Measurements from ENCODE around the gene PGM5.
A peak's percentile ranks its signal among the peaks of the same experiment; 100 is the strongest.
"Not testable (repeated sequence)": the region's sequence is repeated elsewhere in the genome, so short reads cannot be mapped to it uniquely, and the experiment has no call there.

The PGM5 gene

DNA sequence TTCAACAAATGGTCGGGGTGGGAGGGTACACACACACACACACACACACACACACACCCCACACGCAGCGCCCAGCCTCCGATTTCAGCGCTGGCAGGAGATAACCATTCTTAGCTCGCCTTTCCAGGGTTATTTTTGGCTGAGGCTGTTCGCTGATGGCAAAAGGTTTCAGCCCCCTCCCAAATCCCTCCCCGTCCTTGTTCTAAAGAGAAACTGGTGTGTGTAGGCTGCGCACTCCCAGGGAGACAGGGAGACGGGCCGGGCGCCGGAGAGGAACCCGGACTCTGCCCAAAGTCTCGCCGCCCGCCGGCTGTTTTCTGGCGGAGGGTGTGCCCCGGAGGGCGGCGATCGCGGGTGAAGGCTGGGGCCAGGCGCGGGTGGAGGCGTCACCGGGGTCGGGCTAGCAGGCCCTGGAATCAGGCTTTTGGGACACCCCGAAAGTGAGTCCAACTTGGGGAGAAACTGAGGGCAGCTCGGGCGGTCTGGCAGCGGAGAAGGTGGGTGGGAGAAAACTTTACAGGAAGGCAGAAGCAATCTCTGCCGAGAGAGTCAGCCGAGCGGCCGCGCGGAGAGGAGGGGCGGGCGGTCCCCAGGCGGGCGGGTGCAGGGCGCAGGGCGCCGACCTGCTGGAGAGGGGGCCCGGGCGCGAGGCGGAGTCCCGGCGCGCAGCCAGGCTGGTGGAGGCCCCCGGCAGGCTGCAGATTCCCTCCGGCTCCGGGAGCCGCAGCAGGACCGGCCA, at the start of gene PGM5:
Gene PGM5 (plus strand): TSS at position 232 of the 739 bp plus-strand sequence. CDS start 517 bp downstream, outside the sequence.
- DNase-seq (ENCODE audit: low spot score), result peak; percentile 7

DNA sequence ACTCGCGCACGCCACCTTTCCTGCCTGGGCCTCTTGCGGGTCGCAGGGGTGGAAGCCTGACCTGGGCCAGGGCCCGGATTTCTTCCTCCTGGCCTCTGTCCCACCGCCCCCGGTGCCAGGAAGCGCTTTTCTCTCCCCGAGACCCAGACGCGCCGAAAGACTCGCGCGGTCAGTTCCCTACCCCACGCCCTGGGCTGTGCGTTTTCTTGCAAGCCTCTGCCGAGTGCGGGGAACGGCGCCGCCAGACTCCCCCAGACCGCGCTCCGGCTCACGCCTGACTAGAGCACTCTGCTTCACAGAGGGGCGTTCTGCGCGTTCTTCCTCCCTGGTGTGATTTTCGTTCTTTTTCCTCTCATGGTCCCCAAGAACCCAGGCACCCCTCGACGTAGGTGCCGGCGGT, 49.3 kb upstream of the PGM5 start:
- DNase-seq (ENCODE audit: low spot score), result not testable (repeated sequence)

DNA sequence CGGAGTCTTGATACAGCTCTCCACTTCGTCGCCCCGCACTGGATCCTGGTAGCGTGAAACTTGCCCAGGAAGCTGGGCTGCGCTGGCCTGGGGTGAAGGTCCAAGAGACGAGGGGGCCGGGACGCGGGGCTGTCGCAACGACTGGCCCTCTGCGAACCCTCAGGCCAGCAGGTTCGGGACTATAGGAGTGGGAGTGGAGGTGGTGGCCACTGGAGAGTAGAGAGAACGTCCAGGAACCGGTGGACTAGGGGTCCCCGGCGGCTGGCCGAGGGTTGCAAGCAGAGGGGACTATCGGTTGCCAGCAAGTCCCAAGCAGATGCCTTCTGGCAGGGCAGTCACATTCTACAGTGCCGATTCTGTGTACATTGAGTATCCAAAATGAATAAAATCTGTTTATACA, 48.8 kb upstream of the PGM5 start:
- not testable (repeated sequence) for DNase-seq (ENCODE audit: low spot score)

DNA sequence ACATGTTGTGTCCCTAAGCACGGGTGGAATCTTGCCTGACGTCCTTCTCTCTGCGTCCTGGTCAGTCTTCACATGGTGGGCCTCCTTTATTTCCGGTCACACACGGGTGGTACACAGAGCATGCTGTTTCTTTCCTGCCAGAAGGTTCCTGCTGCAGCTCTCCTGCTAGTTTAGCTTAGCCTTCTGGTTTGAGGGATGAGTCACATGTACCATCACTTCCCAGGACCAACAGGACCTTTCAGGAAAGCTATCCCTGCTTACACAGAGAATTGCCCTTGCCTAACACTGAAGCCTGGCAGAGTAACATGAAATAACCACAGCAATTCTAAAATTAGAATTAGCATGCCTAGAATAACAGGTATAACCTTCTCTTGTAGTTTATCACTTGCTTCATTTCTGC, 45.2 kb upstream of the PGM5 start:
- not testable (repeated sequence) for DNase-seq (ENCODE audit: low spot score)

DNA sequence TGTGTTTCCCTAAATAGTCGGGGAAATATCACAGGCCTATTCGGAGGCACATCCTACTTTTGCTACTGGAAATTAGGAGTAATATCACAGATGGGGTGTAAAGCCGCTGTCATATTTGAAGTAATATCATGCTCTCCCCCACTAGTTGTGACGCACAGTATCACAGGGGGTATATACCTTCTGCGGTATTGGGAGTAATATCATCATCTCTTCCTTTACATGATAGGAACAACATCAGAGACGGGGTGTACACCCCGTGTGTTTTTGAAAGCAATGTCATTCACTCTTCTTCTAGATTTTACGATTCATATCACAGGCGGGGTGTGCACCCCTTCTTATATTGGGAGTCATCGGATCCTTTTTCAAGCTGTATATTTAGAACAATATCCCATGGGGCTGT, 38.2 kb upstream of the PGM5 start:
- not testable (repeated sequence) for DNase-seq (ENCODE audit: low spot score)

DNA sequence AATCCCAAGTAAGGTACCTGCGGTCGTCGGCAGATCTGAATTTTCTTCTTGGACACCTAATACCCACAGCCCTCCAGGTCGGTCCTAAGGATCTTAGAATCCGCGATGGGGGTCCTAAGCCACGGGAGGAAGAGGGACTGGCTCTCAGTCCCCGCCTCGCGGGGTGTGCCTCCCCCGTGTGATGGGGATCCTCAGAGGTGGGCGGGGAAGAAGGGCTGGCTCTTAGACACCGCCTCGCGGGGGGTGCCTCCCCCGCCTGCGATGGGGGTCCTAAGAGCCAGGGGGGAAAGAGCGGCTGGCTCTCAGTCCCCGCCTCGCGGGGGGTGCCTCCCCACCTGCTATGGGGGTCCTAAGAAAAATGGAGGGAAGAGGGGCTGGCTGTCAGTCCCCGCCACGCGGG, 32.7 kb upstream of the PGM5 start:
- not testable (repeated sequence) for DNase-seq (ENCODE audit: low spot score)

DNA sequence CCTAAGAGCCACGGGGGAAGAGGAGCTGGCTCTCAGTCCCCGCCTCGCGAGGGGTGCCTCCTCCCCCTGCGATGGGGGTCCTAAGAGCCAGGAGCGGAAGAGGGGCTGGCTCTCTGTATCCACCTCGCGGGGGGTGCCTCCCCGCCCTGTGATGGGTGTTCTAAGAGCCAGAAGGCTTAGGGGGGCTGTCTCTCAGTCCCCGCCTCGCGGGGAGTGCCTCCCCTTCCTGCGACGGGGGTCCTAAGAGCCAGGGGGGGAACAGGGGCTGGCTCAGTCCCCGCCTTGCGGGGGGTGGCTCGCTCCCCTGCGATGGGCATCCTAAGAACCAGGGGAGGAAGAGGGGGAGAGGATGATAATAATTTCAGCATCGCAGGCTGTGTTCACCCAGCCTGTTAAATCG, 31.9 kb upstream of the PGM5 start:
- DNase-seq (ENCODE audit: low spot score), result not testable (repeated sequence)

DNA sequence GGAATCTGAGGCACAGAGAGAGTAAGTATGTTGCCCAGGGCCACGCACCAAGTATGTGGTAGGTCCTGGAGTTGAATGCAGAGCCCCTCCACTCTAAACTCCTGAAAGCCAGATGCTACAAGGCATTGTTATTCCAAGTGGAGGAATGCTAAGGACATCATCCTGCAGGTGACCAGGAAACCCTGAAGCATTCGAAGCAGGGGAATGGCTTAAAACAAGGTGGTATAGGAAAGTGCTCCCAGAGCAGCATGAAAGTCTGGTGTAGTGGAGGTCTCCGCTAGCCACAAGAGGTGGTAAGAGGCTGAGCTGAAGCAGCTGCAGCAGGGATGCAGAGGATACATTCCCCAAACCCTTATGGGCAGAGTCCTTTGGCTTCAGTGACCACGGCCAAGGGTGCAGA, 27.3 kb upstream of the PGM5 start:
- DNase-seq (ENCODE audit: low spot score), result not testable (repeated sequence)

DNA sequence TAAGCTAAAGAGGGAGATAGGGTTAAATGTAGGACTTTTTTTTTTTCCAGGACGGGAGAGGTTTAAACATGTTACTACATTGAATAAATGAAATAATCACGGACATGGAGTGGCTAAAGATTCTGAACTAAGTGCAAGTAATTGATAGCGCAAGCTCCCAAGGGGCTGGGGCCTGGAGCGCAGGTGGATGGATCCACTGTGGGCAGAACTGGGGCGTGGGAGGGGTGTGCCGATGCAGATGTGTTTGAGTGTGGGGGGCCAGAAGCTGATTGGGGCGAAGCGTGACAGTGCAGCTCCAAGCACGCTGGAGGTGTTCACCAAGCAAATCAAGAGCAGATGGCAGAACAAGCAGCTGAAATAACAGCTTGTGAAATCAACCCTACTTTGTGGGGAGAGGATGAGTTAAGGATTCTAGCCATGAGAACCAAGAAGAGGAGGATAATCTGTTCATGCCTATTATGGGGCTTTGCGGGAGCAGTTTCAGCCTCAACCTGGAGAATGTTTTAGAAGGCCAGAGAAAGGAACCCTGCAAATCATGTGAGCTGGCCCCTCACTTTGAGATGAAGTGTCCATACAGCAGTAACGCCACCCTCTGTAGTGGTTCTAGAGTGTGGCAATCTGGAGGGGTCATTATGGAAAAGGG, 25.8 kb upstream of the PGM5 start:
- not testable (repeated sequence) for DNase-seq (ENCODE audit: low spot score)

DNA sequence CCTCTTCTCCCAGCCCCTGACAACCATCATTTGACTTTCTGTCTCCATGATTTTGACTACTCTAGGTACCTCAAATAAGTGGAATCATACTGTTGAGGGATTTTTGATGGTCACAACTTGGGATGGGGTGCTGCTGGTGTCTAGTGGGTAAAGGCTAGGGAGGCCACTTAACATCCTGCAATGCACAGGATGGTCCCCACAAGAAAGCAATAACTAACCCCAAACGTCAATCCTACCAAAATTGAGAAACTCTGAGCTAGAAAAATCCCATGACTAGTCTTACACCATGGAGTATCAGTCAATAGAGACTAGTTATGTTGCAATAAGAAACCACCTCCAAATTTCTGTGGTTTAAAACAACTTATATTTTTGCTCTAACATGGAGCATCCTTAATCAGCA, 24.3 kb upstream of the PGM5 start:
- DNase-seq (ENCODE audit: low spot score), result not testable (repeated sequence)

DNA sequence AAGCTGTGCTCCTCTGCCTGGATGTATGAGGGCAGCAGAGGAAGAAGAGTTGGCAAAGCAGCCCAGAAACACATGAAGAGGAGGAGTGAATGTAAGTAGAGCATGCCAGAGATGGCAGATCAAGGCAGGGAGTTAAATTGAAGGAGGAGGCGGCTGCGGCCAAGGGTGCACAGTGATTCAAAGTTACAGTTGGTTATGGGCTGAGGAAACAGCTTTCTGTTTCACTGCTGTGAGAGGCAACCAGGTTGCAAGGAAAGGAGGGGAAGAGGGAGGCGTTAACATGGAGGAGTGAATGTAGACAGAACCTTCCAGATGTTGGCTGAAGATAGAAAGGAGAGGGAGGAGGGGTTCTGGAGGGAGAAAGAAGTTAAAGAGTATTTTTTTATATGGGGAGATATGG, 20.5 kb upstream of the PGM5 start:
- DNase-seq (ENCODE audit: low spot score), result not testable (repeated sequence)

DNA sequence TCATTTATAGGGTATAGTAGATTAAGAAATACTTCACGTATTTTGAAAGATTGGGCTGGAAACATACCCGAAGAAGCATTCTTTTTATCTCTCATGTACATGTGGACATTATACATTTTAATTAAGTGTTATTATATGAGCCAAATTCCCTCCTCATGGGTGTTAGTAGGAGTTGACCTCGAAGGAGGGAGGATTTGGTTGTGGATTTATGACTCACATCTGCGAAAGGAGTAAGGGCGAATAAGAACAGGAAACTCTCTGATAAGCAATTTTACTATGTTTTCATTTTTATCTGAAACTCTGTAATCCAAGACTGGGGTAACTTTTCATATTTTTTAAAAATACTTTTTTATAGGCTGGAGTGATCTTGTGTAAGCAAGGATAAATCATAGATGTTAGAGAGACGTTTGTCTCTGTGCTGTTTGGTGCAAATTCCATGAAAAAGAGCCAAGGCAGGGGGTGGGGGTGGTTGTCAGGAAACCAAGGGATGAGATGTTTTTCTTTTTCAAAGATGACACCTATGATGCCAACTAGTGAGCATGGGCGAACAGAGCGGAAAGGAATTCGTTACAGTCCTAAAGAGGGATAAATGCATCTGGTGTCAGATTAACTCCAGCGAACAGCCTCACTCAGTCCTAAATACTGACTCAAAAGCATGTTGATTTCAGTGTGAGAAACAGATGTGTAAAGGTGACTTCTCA, 19.6 kb upstream of the PGM5 start:
- not testable (repeated sequence) for DNase-seq (ENCODE audit: low spot score)

DNA sequence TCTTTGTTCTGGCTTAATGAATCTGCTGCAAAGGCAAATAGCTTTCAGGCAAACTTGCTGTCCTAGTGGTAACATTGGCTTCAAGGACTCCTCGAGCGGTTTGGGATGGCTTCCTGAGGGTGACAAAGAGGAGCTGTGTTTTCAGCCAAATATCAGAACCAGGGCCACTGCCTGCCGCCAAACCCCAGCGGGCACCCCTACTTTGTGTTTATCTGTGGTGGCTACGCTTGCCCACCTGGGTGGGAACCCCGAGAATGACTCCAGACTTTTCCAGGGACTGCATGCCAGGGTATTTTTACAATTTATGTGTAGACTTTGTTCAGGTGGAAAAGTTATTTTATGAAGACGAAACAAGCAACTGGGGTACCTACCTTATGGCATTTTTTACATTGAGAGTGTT, 18.4 kb upstream of the PGM5 start:
- not testable (repeated sequence) for DNase-seq (ENCODE audit: low spot score)

DNA sequence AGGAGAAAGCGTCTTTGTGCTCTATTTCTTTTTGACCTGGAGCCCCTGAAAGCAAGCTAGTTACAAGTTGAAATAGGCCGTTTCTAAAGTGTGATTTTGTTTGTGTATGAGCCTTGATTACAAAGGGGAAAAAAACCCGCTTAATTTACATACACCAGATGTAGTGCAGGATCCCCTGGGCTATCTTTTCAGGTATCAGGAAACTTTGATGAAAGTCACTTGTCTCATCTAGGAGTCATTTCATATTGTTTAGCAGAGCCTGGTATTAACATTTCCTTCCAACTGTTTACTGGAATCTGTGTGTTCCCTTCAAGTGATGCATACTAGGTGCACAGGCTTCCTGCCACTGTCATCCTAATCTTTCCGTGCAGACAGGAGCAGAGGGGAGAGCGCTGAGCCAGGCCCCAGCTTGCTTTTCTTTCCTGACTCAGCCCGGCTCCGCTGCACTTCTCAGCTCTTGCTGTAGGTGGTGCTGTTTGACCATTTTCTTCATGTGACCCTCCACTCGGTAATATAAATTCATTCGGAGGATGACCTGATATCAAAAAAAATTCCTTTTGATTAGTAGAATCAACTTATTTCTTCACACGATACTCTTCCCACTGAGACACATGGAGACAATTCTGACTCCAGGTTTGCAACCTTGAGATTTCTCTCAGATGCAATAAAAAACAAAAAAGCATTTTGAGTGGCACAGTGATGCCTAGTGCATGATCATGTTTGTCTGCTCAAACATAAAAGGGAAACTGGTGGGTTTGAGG, 14.0 kb upstream of the PGM5 start:
- not testable (repeated sequence) for DNase-seq (ENCODE audit: low spot score)

DNA sequence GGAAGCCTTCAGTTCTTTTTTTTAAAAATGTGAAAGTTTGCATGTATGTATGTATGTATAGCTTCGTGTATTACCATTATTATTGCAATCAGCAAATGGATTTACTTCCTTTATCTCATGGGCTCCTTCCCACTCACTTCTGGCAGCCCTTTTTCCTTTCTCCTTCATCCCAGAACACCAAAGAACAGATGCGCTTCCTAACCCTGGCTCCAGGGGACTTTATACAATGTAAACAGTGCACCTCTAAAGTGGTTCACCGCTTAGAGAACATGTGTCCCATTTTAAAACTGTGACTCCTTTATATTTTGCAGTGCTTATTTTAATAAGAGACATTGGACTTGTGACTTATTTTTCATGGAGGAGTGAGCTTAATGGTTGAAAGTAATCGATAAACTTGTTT, 13.2 kb upstream of the PGM5 start:
- DNase-seq (ENCODE audit: low spot score), result not testable (repeated sequence)

DNA sequence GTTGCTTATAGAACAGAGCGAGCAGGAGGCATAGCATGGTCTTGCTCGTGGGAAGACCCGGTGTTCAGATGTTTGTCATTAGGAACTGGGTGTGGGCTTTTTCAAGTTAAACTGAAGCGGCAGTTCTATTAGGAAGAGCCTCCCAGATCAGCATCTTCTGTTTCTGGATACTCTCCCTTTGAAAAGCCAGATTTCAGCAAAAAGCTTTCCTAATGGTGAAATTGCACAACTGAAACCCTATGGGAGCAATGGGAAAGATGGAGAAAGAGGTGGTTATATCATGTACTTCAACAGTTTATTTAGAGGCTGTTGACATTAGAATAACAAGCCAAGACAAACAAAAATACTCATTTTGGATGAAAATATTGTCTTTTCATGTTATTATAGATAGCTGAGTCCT, 12.4 kb upstream of the PGM5 start:
- not testable (repeated sequence) for DNase-seq (ENCODE audit: low spot score)

DNA sequence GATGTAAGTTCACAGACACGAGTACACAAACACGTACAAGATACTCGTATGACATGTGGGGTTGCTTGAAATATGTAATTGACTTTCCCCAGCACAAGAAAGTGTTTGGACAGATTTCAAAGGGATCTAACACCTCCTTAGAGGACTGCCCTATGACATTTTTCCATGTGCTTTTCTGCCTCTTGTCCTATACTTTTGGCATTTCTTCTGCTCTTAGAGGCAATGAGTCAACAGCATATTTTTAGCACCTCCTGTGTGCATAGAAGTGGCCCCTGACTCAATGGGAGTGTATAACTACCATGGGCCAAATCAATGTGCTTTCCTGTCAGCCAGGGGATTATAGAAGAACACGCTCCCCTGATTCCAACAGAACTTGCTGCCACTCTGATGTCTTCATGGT, 4.7 kb upstream of the PGM5 start:
- not testable (repeated sequence) for DNase-seq (ENCODE audit: low spot score)

DNA sequence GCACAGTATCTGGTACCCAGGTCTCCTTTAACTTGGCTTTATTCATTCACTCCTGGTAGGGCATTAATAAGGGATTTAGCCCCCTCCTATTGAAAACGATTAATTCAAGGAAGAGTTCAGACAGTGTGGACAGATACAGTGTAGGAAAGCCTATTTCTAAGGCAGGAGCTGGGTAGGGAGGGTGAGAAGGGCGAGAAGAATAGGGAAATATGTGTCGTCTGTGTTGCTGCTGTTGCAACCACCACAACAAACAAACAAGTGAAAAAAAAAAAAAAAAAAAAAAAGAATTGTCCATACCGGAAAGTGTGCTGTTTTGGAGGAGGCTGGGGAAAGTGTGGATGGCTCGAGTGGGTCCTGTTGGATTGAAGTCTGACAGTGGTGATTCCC, 425 bp upstream of the PGM5 start:
- peak; percentile 8 for DNase-seq (ENCODE audit: low spot score)

DNA sequence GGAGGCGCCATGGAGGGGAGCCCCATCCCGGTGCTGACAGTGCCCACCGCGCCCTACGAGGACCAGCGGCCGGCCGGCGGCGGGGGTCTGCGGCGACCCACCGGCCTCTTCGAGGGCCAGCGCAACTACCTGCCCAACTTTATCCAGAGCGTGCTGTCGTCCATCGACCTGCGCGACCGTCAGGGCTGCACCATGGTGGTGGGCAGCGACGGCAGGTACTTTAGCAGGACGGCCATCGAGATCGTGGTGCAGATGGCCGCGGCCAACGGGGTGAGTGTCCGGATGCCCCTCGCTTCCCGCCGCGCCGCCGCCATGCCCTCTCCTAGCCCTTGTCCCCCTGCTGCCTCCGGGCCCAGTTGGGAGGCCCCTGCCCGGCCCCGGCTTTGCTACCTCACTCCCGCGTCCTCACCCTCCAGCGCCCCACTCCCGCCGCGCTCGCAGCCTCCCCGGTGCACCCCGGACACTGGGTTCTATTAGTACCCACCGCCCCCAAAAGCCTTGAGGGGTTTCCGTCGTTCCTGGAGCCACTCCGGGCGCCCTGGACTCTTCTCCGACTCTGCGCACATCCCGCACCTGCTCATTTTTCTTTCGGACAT, 806 bp downstream of the PGM5 start:
- DNase-seq (ENCODE audit: low spot score), result peak; percentile 8

DNA sequence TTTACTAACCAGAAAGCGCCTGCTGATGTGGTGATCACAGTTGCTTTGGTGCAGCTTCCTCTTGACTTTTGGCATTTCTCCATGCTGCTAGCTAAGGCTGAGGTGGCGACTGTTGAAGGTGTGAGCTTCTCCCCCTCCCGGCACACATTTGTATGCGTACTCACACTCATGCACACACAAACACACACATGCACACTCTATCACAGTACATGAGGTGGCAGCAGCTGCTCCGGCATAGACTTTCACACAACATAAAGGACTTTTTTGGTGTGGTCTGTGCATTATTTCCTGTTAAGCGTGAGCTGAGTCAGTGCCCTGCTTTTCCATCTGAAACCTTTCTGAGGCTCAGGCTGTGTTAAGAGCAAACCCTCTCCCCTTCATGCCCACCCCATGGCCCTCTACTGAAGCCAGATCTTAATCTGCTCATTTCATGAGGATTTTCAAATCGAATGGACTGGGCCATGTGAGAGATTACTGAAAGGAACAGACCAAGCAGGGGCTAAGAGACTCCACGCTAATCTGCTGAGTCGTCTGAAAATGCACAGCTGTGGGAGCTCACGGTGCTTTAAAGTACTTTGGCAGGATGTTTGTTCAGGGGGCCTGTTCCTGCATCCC, 10.6 kb downstream of the PGM5 start:
- peak; percentile 17 for DNase-seq (ENCODE audit: low spot score)

DNA sequence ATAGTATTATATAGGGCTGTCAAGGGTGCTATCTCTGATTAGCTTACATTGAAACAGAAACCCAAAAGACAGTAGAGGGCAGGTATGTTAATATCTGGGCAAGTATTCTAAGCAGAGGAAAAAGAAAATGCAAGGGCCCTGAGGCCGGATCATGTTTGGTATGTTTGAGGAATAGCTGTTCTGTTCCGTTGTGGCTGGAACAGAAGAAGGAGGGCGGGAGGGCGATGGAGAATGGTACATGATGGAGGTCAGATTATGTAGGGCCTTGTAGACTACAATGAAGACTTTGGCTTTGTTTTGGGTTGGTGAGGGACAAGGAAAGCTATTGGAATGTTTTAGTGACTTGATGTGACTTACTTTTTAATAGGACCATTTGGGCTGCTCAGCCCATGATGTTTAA, 19.4 kb downstream of the PGM5 start:
- not testable (repeated sequence) for DNase-seq (ENCODE audit: low spot score)

Data from cerebellar cortex (tissue), 1 donor.